Measurements from ENCODE around the gene ZNF747.

Gene ZNF747

DNA sequence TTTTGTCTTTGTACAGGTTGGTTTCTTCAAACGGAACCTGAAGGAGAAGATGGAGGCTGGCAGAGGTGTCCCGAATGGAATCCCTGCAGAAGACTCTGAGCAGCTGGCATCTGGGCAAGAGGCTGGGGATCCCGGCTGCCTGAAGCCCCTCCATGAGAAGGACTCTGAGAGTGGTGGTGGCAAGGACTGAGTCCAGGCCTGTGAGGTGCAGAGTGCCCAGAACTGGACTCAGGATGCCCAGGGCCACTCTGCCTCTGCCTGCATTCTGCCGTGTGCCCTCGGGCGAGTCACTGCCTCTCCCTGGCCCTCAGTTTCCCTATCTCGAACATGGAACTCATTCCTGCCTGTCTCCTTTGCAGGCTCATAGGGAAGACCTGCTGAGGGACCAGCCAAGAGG is 13.2 kb downstream of the ZNF747 start:
- TF ChIP-seq, protein P1, sequence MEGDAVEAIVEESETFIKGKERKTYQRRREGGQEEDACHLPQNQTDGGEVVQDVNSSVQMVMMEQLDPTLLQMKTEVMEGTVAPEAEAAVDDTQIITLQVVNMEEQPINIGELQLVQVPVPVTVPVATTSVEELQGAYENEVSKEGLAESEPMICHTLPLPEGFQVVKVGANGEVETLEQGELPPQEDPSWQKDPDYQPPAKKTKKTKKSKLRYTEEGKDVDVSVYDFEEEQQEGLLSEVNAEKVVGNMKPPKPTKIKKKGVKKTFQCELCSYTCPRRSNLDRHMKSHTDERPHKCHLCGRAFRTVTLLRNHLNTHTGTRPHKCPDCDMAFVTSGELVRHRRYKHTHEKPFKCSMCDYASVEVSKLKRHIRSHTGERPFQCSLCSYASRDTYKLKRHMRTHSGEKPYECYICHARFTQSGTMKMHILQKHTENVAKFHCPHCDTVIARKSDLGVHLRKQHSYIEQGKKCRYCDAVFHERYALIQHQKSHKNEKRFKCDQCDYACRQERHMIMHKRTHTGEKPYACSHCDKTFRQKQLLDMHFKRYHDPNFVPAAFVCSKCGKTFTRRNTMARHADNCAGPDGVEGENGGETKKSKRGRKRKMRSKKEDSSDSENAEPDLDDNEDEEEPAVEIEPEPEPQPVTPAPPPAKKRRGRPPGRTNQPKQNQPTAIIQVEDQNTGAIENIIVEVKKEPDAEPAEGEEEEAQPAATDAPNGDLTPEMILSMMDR (IDR thresholded peaks at IDR 0.05; ENCODE audit: insufficient read depth, low read length, missing control alignments) = no peak
- DNase-seq (ENCODE audit: low read depth, low spot score) = no peak
- ChIA-PET POLR2A (no interaction called here), CTCF (interaction anchor here (1.6 kb wide), 1 partner anchor 10 kb away, joined by 4 read pairs; no protein-coding TSS in a partner anchor)
- no peak overlapping the region for H3K4me3 ChIP-seq (ENCODE audit: low read depth, low read length)

DNA sequence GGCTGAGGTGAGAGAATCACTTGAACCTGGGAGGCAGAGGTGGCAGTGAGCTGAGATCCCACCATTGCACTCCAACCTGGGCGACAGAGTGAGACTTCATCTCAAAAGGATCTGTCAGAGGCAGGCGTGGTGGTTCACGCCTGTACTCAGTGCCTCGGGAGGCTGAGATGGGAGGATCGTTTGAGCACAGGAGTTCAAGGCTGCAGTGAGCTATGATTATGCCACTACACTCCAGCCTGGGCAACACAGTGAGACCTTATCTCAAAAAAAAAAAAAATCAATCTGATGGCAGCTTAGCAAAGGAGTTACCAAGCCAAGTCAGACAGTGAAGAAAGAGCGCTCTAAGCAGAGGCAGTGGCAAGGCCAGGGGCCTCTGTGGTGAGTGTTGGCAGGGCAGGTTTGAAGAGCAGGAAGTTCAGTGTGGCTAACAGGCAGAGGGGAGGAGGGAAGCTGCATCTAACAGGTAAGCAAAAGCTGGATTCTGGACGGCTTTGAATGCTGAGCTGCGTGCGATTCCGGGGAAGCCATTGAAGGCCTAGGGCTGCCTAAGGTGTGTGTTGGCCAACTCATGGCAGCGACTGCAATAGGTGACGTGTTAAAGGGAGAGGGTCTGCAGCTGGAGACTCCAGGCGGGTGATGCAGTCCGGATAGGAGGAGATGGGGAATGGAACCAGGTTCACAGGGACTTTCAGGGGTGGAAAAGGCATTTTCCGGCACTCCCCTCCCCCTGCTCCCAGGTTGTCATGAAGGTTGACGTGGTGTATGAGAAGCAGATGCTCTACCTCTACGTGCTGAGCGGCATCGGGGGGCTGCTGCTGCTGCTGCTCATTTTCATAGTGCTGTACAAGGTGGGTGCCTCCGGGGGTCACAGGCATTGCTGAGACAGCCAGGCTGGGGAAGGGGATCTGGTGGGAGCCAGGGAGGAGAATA is 15.3 kb downstream of the ZNF747 start:
- DNase-seq (ENCODE audit: low read depth, low spot score) = no peak
- POLR2A ChIA-PET = no interaction called here
- TF ChIP-seq, protein P1 (IDR thresholded peaks at IDR 0.05; ENCODE audit: insufficient read depth, low read length, missing control alignments) = no peak
- CTCF ChIA-PET = interaction anchor here (1.2 to 1.7 kb wide), 2 partner anchors 16 to 110 kb away, joined by 4 to 5 read pairs; partner anchors contain the start of gene ZNF747
- H3K4me3 ChIP-seq (ENCODE audit: low read depth, low read length) = no peak overlapping the region

DNA sequence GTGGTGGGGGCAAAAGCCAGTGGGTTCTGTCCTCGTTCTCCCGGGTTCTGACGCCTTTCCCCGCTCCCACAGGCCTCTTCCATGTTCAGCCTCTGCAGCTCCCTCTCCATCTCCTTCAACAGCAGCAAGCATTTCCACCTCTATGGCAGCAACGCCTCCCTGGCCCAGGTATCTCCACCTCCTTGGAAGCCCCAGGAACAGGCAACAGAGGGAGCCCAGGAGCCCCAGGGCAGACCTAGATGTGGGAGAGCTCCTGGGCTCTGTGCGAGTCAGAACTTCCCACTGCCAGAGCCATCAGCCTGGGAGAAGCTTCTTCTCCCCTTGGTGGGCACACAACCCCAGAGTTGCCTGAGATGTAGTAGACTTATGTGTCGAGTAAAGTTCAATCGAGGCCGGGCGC is 16.1 kb downstream of the ZNF747 start:
- POLR2A ChIA-PET = no interaction called here
- H3K4me3 ChIP-seq (ENCODE audit: low read depth, low read length) = no peak overlapping the region
- TF ChIP-seq, protein P1 (IDR thresholded peaks at IDR 0.05; ENCODE audit: insufficient read depth, low read length, missing control alignments) = no peak
- CTCF ChIA-PET = interaction anchor here (1.2 to 1.7 kb wide), 2 partner anchors 16 to 111 kb away, joined by 4 to 5 read pairs; partner anchors contain the start of gene ZNF747
- DNase-seq (ENCODE audit: low read depth, low spot score) = no peak

DNA sequence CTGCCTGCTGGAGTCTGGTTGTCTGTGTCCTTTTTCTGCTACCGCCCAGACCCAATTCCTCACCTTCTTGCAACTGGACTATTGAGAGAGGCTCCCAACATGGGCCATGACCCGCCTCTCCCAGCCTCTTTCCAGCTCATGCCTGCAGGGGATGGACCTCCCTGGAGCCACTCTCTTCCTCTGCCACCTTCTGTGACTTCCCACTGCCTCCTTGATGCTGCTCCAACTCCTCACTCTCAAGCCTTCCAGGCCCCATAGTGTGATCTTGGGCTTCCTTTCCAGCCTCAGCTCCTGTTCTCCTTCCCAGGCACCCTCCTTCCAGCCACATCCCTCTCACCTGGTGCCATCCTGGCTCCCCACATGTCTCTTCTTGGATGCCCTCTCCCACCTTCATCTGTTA is 19.4 kb downstream of the ZNF747 start:
- POLR2A ChIA-PET = interaction anchor here (0.5 kb wide), 1 partner anchor 60 kb away, joined by 3 read pairs; no protein-coding TSS in a partner anchor
- no peak overlapping the region for H3K4me3 ChIP-seq (ENCODE audit: low read depth, low read length)
- CTCF ChIA-PET = interaction anchor here (1.4 kb wide), 1 partner anchor 65 kb away, joined by 3 read pairs; no protein-coding TSS in a partner anchor
- no peak for DNase-seq (ENCODE audit: low read depth, low spot score)
- TF ChIP-seq, protein P1 (IDR thresholded peaks at IDR 0.05; ENCODE audit: insufficient read depth, low read length, missing control alignments) = no peak

DNA sequence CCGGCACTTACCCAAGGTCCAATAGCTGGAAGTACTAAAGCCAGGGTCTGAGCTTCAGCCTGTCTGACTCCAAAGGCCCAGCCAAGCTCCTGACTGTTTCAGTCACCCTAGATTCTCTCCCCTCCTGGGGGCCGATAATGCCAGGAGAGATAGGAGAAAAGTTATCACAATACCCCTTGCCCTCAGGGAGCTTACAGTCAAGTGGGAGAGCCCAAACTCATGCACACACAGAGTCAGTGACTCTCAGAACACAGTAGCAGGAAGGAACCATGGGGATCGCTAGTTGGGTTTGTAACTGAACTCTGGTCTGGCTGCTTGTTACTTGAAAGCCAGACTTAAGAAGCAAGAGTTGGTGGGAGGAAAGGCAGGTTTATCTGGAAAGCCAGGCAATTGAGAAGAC is 23.1 kb downstream of the ZNF747 start:
- no peak overlapping the region for H3K4me3 ChIP-seq (ENCODE audit: low read depth, low read length)
- DNase-seq (ENCODE audit: low read depth, low spot score) = no peak
- ChIA-PET POLR2A (no interaction called here), CTCF (interaction anchor here (1.7 kb wide), 1 partner anchor 11 kb away, joined by 4 read pairs; no protein-coding TSS in a partner anchor)
- TF ChIP-seq, protein P1 (IDR thresholded peaks at IDR 0.05; ENCODE audit: insufficient read depth, low read length, missing control alignments) = no peak

DNA sequence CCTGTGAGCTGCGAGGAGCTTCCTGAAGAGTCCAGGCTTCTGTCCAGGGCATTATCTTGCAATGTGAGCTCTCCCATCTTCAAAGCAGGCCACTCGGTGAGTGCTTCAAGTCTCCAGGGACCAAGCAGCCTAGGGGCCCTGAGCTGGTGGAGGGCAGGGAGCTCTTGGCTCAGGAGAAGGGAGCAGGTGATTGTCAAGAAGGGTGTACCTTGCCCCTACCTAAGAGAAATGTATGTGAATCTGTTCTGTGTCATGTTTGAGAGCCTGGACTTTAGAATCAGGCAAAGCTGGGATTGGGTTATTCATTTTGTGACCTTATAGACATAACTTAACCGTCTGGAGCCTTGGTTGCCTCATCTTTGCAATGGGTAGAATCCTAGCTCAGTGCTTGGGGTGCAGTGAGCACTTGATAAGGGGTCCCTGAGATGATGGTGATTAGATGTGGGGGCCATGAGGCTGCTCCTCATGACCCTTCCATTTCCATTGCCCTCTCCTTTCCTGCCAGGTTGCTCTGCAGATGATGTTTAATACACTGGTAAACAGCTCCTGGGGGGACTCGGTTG is 24.2 kb downstream of the ZNF747 start:
- TF ChIP-seq, protein P1 (IDR thresholded peaks at IDR 0.05; ENCODE audit: insufficient read depth, low read length, missing control alignments) = no peak
- ChIA-PET POLR2A (interaction anchor here (0.6 kb wide), 1 partner anchor 13 kb away, joined by 3 read pairs; no protein-coding TSS in a partner anchor), CTCF (interaction anchor here (0.8 kb wide), 1 partner anchor 12 kb away, joined by 3 read pairs; no protein-coding TSS in a partner anchor)
- no peak for DNase-seq (ENCODE audit: low read depth, low spot score)
- no peak overlapping the region for H3K4me3 ChIP-seq (ENCODE audit: low read depth, low read length)
